Panc1 (cell line): ENCODE data around the gene CDK18. TPM values are rescaled to one million over a fixed set of nuclear protein-coding genes. Genes with fewer than 3 reads are reported as not detected.

Source experiments
- ATAC-seq: fragments of 200-7000 bp; cut with Tn5 transposase; 2 replicates; pipeline ENCODE4 v1.9.1; 2020; ENCODE audit warnings: mild to moderate bottlenecking, moderate library complexity
- BruUV-seq: library from RNA; stranded (reverse); fragments of 400-500 nt; replicated peaks from 2 replicates; lab custom pipeline; 2021; lab: Mats Ljungman, UMichigan
- CTCF ChIA-PET: fragments of 300-600 bp; sonication (Branson Sonifier 250); formaldehyde crosslinking; loops from one replicate; lab custom pipeline; 2022; ENCODE audit warnings: antibody characterized with exemption; lab: Charles Lee
- POLR2A ChIA-PET: fragments of 300-600 bp; sonication (Branson Sonifier 250); formaldehyde crosslinking; loops from one replicate; lab custom pipeline; 2022; ENCODE audit warnings: antibody characterized with exemption; lab: Charles Lee
- DNase-seq: peaks from one replicate; pipeline ENCODE4 v3.0.0-alpha.2; 2010; ENCODE audit warnings: low read depth, low spot score
- H3K27ac ChIP-seq: 2 replicates; pipeline ENCODE4 v1.5.1; 2011; ENCODE audit warnings: mild to moderate bottlenecking, low read length, inconsistent platforms
- H3K27me3 ChIP-seq: fragments of 200-500 bp; sonication (Bioruptor generic); 2 replicates; pipeline ENCODE4 v1.6.0; 2014; ENCODE audit warnings: low read length, inconsistent platforms; ENCODE audit not compliant: control insufficient read depth, insufficient read depth
- H3K36me3 ChIP-seq: fragments of 200-500 bp; sonication (Bioruptor generic); 2 replicates; pipeline ENCODE4 v1.5.1; 2014; ENCODE audit warnings: inconsistent platforms, mild to moderate bottlenecking, low read length, moderate library complexity; ENCODE audit not compliant: control insufficient read depth, insufficient read depth
- H3K4me1 ChIP-seq: 2 replicates; pipeline ENCODE4 v1.5.1; 2011; ENCODE audit warnings: inconsistent platforms, mild to moderate bottlenecking, low read length, moderate library complexity; ENCODE audit not compliant: control insufficient read depth, insufficient read depth
- H3K4me3 ChIP-seq, 2 experiments: 2 replicates each; pipeline ENCODE4 v1.5.1; 2011 to 2012; ENCODE audit warnings: low read depth in 2 of 2, low read length in 2 of 2, mild to moderate bottlenecking in 2 of 2, inconsistent platforms in 1 of 2, moderate library complexity in 1 of 2
- H3K9me3 ChIP-seq: fragments of 200-500 bp; sonication (Bioruptor generic); 2 replicates; pipeline ENCODE4 v1.5.1; 2014; ENCODE audit warnings: low read depth, mild to moderate bottlenecking, inconsistent platforms, low read length, moderate library complexity; ENCODE audit not compliant: control insufficient read depth, insufficient read depth
- POLR2AphosphoS5 ChIP-seq: IDR thresholded peaks from 2 replicates; pipeline ENCODE4 v1.6.1; 2012; ENCODE audit warnings: mild to moderate bottlenecking, low read depth, low read length, moderate library complexity
- SIN3A ChIP-seq: IDR thresholded peaks from 2 replicates; pipeline ENCODE4 v1.6.1; 2012; ENCODE audit warnings: low read depth, mild to moderate bottlenecking, low read length, moderate library complexity, borderline replicate concordance; ENCODE audit not compliant: insufficient read depth
- TCF7L2 ChIP-seq: IDR thresholded peaks from 2 replicates; pipeline ENCODE4 v1.6.1; 2011; ENCODE audit warnings: mild to moderate bottlenecking, low read depth, low read length, inconsistent platforms
- in situ Hi-C: cut with HindIII; loops from 2 replicates; pipeline ENCODE4 v1.10.0; 2016; ENCODE audit warnings: low sequenced_read_pairs, low pct_unique_long_range_greater_than_20kb
- intact Hi-C: fragments of 100-400 bp; cut with micrococcal nuclease; formaldehyde crosslinking; loops from one replicate; pipeline ENCODE4 v1.10.0; 2022; ENCODE audit not compliant: unreplicated experiment
- total RNA-seq: library from RNA; stranded (reverse); gene quantifications from one replicate; pipeline ENCODE4 v1.2.1, GENCODE V29; 2021; ENCODE audit not compliant: unreplicated experiment
- TF ChIP-seq, protein P1 (sequence below): fragments of 450-650 bp; IDR thresholded peaks from 2 replicates; pipeline ENCODE4 v1.5.1; 2017; ENCODE audit warnings: mild to moderate bottlenecking
- TF ChIP-seq, protein P2 (sequence below), 2 experiments: IDR thresholded peaks; 2 replicates each; pipeline ENCODE4 v1.6.1; 2011 to 2012; ENCODE audit warnings: low read depth in 2 of 2, control low read depth in 1 of 2, low read length in 1 of 2, mild to moderate bottlenecking in 1 of 2, moderate library complexity in 1 of 2; ENCODE audit not compliant: insufficient read depth in 1 of 2

The CDK18 gene
- total RNA-seq, 1 experiment from 2014 or later: 7.0 TPM

DNA sequence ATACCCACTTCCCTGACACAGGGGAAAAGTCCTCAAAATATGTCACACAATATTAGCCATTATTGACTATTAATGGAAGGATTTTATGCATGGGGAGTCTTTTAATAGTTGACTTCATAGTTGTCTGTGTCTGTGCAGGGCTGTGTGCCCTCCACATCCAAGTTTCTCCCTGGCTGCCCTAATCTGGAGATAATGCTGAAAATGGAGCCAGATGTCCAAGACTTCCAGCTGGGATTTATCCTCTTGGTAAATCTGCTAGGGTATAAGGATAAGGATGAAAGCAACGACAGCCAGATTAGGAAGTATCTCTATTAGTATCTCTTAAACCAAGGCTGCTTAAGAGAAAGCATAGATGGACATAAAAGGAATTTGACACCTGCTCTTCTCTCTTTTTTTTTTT is 42.1 kb downstream of the CDK18 start:
- no peak for TF ChIP-seq TCF7L2
- TF ChIP-seq SIN3A: no peak
- TF ChIP-seq, protein P1, sequence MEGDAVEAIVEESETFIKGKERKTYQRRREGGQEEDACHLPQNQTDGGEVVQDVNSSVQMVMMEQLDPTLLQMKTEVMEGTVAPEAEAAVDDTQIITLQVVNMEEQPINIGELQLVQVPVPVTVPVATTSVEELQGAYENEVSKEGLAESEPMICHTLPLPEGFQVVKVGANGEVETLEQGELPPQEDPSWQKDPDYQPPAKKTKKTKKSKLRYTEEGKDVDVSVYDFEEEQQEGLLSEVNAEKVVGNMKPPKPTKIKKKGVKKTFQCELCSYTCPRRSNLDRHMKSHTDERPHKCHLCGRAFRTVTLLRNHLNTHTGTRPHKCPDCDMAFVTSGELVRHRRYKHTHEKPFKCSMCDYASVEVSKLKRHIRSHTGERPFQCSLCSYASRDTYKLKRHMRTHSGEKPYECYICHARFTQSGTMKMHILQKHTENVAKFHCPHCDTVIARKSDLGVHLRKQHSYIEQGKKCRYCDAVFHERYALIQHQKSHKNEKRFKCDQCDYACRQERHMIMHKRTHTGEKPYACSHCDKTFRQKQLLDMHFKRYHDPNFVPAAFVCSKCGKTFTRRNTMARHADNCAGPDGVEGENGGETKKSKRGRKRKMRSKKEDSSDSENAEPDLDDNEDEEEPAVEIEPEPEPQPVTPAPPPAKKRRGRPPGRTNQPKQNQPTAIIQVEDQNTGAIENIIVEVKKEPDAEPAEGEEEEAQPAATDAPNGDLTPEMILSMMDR: no peak
- TF ChIP-seq, protein P2, sequence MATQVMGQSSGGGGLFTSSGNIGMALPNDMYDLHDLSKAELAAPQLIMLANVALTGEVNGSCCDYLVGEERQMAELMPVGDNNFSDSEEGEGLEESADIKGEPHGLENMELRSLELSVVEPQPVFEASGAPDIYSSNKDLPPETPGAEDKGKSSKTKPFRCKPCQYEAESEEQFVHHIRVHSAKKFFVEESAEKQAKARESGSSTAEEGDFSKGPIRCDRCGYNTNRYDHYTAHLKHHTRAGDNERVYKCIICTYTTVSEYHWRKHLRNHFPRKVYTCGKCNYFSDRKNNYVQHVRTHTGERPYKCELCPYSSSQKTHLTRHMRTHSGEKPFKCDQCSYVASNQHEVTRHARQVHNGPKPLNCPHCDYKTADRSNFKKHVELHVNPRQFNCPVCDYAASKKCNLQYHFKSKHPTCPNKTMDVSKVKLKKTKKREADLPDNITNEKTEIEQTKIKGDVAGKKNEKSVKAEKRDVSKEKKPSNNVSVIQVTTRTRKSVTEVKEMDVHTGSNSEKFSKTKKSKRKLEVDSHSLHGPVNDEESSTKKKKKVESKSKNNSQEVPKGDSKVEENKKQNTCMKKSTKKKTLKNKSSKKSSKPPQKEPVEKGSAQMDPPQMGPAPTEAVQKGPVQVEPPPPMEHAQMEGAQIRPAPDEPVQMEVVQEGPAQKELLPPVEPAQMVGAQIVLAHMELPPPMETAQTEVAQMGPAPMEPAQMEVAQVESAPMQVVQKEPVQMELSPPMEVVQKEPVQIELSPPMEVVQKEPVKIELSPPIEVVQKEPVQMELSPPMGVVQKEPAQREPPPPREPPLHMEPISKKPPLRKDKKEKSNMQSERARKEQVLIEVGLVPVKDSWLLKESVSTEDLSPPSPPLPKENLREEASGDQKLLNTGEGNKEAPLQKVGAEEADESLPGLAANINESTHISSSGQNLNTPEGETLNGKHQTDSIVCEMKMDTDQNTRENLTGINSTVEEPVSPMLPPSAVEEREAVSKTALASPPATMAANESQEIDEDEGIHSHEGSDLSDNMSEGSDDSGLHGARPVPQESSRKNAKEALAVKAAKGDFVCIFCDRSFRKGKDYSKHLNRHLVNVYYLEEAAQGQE (IDR thresholded peaks at IDR 0.05; ENCODE audit: insufficient read depth in 1 of 2, low read depth in 2 of 2, low read length in 1 of 2): no peak
- no peak for TF ChIP-seq POLR2AphosphoS5
- intact Hi-C loops: no loop called here
- Histone ChIP-seq H3K4me1 (peaks cover 5% of the 10 kb centered on the region; the same call in 1 of the 2 replicates), H3K36me3 (no peaks in the 10 kb centered on the region), H3K27me3 (no peaks in the 10 kb centered on the region), H3K27ac (no peak overlapping the region), H3K9me3 (no peaks in the 10 kb centered on the region), H3K4me3 (no peak overlapping the region)
- no TSS peak for BruUV-seq
- ATAC-seq (no peak), DNase-seq (no peak)
- in situ Hi-C loops: no loop called here
- ChIA-PET CTCF (no interaction called here), POLR2A (no interaction called here)

DNA sequence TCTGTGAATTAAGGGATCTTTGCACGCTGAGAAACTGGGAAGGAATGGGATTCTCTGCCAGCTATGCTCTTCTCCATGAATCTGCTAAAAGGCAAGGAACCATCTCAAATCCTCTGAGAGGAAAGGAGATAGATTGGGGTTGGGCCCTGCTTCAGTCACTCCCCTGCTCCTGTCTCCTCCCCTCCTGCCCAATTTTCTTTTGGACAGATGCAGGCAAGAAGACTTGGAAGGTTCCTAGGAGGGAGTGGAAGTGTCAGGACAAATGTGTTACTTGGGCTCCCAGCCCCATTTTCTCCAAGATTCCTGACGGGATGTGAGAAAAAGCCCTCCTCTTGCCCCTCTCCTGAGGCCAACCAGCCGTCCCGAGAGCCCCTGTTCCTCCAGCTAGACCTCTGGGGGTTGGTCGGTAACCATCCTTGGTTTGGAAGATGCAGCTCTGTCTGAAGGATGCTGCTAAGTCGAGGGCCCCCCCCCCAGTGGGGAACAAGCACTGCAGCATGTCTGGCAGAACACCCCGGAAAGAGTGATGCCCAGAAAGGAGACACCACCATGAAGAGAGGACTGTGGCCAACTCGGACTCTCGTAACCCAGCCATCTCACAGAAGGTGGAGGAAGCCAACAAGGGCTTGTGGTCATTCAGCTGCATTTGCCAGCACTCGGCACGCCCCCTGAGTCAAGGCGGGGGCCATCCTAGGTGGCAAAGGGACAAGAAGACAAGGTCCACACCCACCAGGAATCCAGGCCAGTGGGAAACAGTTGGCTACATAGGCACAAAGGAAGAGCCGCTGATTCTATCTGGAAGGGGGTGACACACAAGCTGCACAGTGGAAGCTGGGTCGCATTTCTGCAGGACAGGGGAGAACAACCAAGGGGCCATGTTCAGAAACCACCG is 43.7 kb downstream of the CDK18 start:
- no TSS peak for BruUV-seq
- ChIA-PET CTCF (no interaction called here), POLR2A (interaction anchor here (0.6 kb wide), 1 partner anchor 366 kb away, joined by 7 read pairs; no protein-coding TSS in a partner anchor)
- H3K9me3 ChIP-seq: no peaks in the 10 kb centered on the region
- no peak for ATAC-seq
- H3K27ac ChIP-seq: no peak overlapping the region
- DNase-seq: no peak
- in situ Hi-C loops: no loop called here
- intact Hi-C loops: no loop called here
- no peak for TF ChIP-seq POLR2AphosphoS5
- TF ChIP-seq, protein P2 (IDR thresholded peaks at IDR 0.05; ENCODE audit: insufficient read depth in 1 of 2, low read depth in 2 of 2, low read length in 1 of 2): no peak
- no peak for TF ChIP-seq TCF7L2
- no peak for TF ChIP-seq SIN3A
- TF ChIP-seq, protein P1: no peak
- no peak overlapping the region for H3K4me3 ChIP-seq
- H3K36me3 ChIP-seq: no peaks in the 10 kb centered on the region
- peaks cover 5% of the 10 kb centered on the region; the same call in 1 of the 2 replicates for H3K4me1 ChIP-seq
- H3K27me3 ChIP-seq: no peaks in the 10 kb centered on the region
